Stimulated activated CD8-positive, alpha-beta memory T cell treated with anti-CD3 and anti-CD28 coated beads, Interleukin-15, amount 100 ng/mL, for 1 hour (primary cell): ENCODE results near the gene MAPK8.

Source experiments
- DNase-seq: peaks from one replicate; pipeline ENCODE4 v3.0.0-alpha.2; 2020; ENCODE audit warnings: low read depth

MAPK8 gene

GRCh38 chr10:48449501-48450232, 143.2 kb downstream of the MAPK8 start:
- DNase-seq, result no peak

GRCh38 chr10:48450233-48450740, 143.8 kb downstream of the MAPK8 start:
- no peak for DNase-seq

GRCh38 chr10:48450741-48451466, 144.4 kb downstream of the MAPK8 start:
- DNase-seq, result no peak

- no peak for DNase-seq
These were observed 145.7 kb downstream of the MAPK8 start for GRCh38 chr10:48451969-48452878.

GRCh38 chr10:48452879-48453412, 146.5 kb downstream of the MAPK8 start:
- DNase-seq, result no peak

GRCh38 chr10:48453451-48454301, 147.2 kb downstream of the MAPK8 start:
- DNase-seq, result no peak

- no peak for DNase-seq
These were observed 148.0 kb downstream of the MAPK8 start for GRCh38 chr10:48454302-48455054.

- DNase-seq, result no peak
These were observed 148.5 kb downstream of the MAPK8 start for GRCh38 chr10:48455055-48455391.

- DNase-seq, result no peak
These were observed 149.1 kb downstream of the MAPK8 start for GRCh38 chr10:48455392-48456151.

GRCh38 chr10:48456361-48456804, 149.9 kb downstream of the MAPK8 start:
- no peak for DNase-seq

- no peak for DNase-seq
These were observed 150.6 kb downstream of the MAPK8 start for GRCh38 chr10:48456808-48457761.

GRCh38 chr10:48457949-48458661, 151.6 kb downstream of the MAPK8 start:
- DNase-seq, result no peak

GRCh38 chr10:48458662-48459048, 152.2 kb downstream of the MAPK8 start:
- DNase-seq, result no peak

- DNase-seq, result no peak
These were observed 153.0 kb downstream of the MAPK8 start for GRCh38 chr10:48459270-48460150.

GRCh38 chr10:48460182-48460581, 153.7 kb downstream of the MAPK8 start:
- no peak for DNase-seq

- no peak for DNase-seq
These were observed 155.4 kb downstream of the MAPK8 start for GRCh38 chr10:48461623-48462481.
